Activated T-helper 1 cell treated with anti-CD3 and anti-CD28 coated beads, Interleukin-12 subunit alpha, Interleukin-12 subunit beta, Interleukin-2, Interleukin-4 antibody, amounts not matched to agents 30 ng/mL and 10 ng/mL and 1 ng/mL, durations not matched to agents 14 hours and 24 hours and 36 hours (primary cell): ENCODE data around the gene HACD4. TPM values are rescaled to one million over a fixed set of nuclear protein-coding genes. Genes with fewer than 3 reads are reported as not detected.

Experiments
- DNase-seq: peaks from one replicate; pipeline ENCODE4 v3.0.0; 2021; ENCODE audit warnings: low spot score
- H3K27ac Mint-ChIP-seq: one replicate; pipeline ENCODE4 v1.8.0; 2021; ENCODE audit warnings: mild to moderate bottlenecking, mixed read lengths
- H3K27me3 Mint-ChIP-seq: one replicate; pipeline ENCODE4 v1.8.0; 2022; ENCODE audit warnings: mild to moderate bottlenecking, moderate library complexity, mixed read lengths; ENCODE audit not compliant: insufficient read depth
- H3K36me3 Mint-ChIP-seq: one replicate; pipeline ENCODE4 v1.8.0; 2021; ENCODE audit warnings: low read depth, mixed read lengths
- H3K4me1 Mint-ChIP-seq: one replicate; pipeline ENCODE4 v1.8.0; 2021; ENCODE audit warnings: low read depth, mixed read lengths
- H3K4me3 Mint-ChIP-seq: one replicate; pipeline ENCODE4 v1.8.0; 2021; ENCODE audit warnings: mild to moderate bottlenecking, moderate library complexity, mixed read lengths
- H3K9me3 Mint-ChIP-seq: one replicate; pipeline ENCODE4 v1.8.0; 2021; ENCODE audit warnings: mixed read lengths
- intact Hi-C: fragments of 100-400 bp; cut with micrococcal nuclease; formaldehyde crosslinking; loops from one replicate; pipeline ENCODE4 v1.15.1; 2024
- total RNA-seq: library from RNA; stranded (reverse); gene quantifications from 2 replicates; pipeline ENCODE4 v1.2.3, GENCODE V29; 2022

Gene HACD4
- total RNA-seq, 1 donor from 2014 or later = 3.0 TPM

DNA sequence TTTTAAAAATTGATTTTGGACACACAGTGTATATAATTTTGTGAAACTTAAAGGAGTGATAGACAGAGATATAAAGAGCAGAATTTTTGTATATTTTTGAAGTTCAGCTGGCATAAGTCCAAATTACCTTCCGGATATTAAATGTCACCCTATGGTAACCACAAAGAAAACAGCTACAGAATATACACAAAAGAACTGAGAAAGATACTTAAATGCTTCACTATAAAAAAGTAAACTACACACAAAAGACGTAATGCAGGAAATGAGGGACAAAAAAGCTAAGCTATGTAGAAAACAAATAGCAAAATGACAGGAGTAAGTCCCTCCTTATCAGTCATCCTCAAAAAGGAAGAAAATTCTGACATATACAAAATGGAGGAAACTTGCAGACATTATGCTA lies 29.4 kb downstream of the HACD4 start:
- peaks cover 14% of the 10 kb centered on the region for H3K9me3 Mint-ChIP-seq
- H3K27me3 Mint-ChIP-seq = no peaks in the 10 kb centered on the region
- H3K36me3 Mint-ChIP-seq = peaks cover 48% of the 10 kb centered on the region
- H3K4me3 Mint-ChIP-seq = no peak overlapping the region
- DNase-seq = no peak
- H3K4me1 Mint-ChIP-seq = peaks cover 24% of the 10 kb centered on the region
- no peak overlapping the region for H3K27ac Mint-ChIP-seq
- intact Hi-C loops = no loop called here

DNA sequence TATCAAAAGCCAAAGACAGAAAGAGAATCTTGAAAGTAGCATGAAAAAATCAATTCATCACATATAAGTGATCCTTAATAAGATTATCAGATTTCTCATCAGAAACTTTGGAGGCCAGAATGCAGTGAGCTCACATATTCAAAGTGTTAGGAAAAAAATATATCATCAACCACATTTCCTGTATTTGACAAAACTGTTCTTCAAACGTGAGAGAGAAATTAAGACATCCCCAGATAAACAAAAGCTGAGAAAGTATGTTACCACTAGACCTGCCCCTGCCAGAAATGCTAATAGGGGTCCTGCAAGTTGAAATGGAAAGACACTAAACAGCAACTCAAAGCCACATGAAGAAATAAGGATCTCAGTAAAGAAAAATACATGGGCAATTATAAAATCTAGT lies 29.9 kb downstream of the HACD4 start:
- intact Hi-C loops = loop anchor here (1.0 kb wide), 1 partner anchor 30 kb away; the partner anchor contains the start of gene HACD4
- Mint-ChIP-seq H3K36me3 (peaks cover 45% of the 10 kb centered on the region), H3K9me3 (peaks cover 14% of the 10 kb centered on the region), H3K27me3 (no peaks in the 10 kb centered on the region), H3K27ac (no peak overlapping the region), H3K4me1 (peaks cover 28% of the 10 kb centered on the region), H3K4me3 (no peak overlapping the region)
- DNase-seq = no peak

DNA sequence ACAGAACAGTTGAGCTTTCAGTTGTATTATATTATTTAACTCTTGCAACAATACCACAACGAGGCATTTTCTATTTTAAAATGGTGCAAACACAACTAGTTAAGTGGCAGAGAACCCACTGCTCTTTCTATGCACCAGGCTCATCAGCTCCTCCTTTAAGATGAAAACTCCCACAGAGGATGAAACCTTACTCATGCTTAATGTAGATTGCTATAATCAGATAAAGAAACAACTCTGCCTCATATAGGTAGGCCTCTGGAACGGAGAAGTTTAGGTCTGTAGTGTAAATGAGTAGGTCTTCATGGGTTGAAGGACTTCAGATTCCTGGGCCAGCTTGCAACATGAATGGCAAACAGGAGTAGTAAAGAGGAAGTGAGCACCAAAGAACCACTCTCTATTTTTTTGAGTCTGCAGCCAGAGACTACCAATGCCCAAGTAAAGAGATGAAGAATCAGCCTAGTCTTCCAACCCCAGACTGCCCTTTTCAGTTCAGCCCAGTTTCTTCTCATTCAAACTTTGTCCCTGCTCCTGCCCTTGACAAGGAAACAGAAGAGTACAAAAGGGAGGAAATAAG lies 33.9 kb downstream of the HACD4 start:
- intact Hi-C loops = no loop called here
- no peak overlapping the region for H3K4me3 Mint-ChIP-seq
- H3K9me3 Mint-ChIP-seq = peaks cover 14% of the 10 kb centered on the region
- H3K36me3 Mint-ChIP-seq = peaks cover 48% of the 10 kb centered on the region
- no peaks in the 10 kb centered on the region for H3K27me3 Mint-ChIP-seq
- no peak overlapping the region for H3K27ac Mint-ChIP-seq
- no peak for DNase-seq
- H3K4me1 Mint-ChIP-seq = peaks cover 35% of the 10 kb centered on the region

- Mint-ChIP-seq H3K36me3 (peaks cover 47% of the 10 kb centered on the region), H3K4me3 (no peak overlapping the region), H3K9me3 (peaks cover 9% of the 10 kb centered on the region), H3K4me1 (peaks cover 29% of the 10 kb centered on the region), H3K27me3 (no peaks in the 10 kb centered on the region), H3K27ac (no peak overlapping the region)
- no peak for DNase-seq
- intact Hi-C loops = no loop called here
Observed at GRCh38 chr9:20996809-20997208, 34.6 kb downstream of the HACD4 start.

GRCh38 chr9:20995616-20996015 lies 35.8 kb downstream of the HACD4 start:
- peaks cover 20% of the 10 kb centered on the region for H3K4me1 Mint-ChIP-seq
- intact Hi-C loops = no loop called here
- peaks cover 48% of the 10 kb centered on the region for H3K36me3 Mint-ChIP-seq

GRCh38 chr9:20994486-20994885 lies 37.0 kb downstream of the HACD4 start:
- Mint-ChIP-seq H3K4me1 (peaks cover 20% of the 10 kb centered on the region), H3K36me3 (peaks cover 50% of the 10 kb centered on the region), H3K27ac (no peak overlapping the region), H3K4me3 (no peak overlapping the region), H3K9me3 (no peaks in the 10 kb centered on the region), H3K27me3 (no peaks in the 10 kb centered on the region)
- intact Hi-C loops = no loop called here
- no peak for DNase-seq

More at GRCh38 chr9:20995616-20996015, 35.8 kb downstream of the HACD4 start:
- Mint-ChIP-seq H3K27ac (no peak overlapping the region), H3K27me3 (no peaks in the 10 kb centered on the region), H3K9me3 (no peaks in the 10 kb centered on the region), H3K4me3 (no peak overlapping the region)
- DNase-seq = no peak

- DNase-seq = no peak
- intact Hi-C loops = no loop called here
- Mint-ChIP-seq H3K36me3 (peaks cover 51% of the 10 kb centered on the region), H3K27ac (no peak overlapping the region), H3K4me1 (no peaks in the 10 kb centered on the region), H3K9me3 (no peaks in the 10 kb centered on the region), H3K4me3 (no peak overlapping the region), H3K27me3 (no peaks in the 10 kb centered on the region)
Observed at GRCh38 chr9:20990867-20991266, 40.6 kb downstream of the HACD4 start.

- Mint-ChIP-seq H3K27me3 (no peaks in the 10 kb centered on the region), H3K9me3 (no peaks in the 10 kb centered on the region), H3K36me3 (peaks cover 42% of the 10 kb centered on the region), H3K4me1 (no peaks in the 10 kb centered on the region), H3K4me3 (no peak overlapping the region), H3K27ac (no peak overlapping the region)
- intact Hi-C loops = no loop called here
- no peak for DNase-seq
Observed at GRCh38 chr9:20989923-20990341, 41.5 kb downstream of the HACD4 start.

GRCh38 chr9:20988671-20989315 lies 42.6 kb downstream of the HACD4 start:
- Mint-ChIP-seq H3K4me3 (no peak overlapping the region), H3K4me1 (no peaks in the 10 kb centered on the region), H3K9me3 (no peaks in the 10 kb centered on the region), H3K27ac (no peak overlapping the region), H3K36me3 (peaks cover 37% of the 10 kb centered on the region), H3K27me3 (no peaks in the 10 kb centered on the region)
- no peak for DNase-seq
- intact Hi-C loops = no loop called here

GRCh38 chr9:20988061-20988460 lies 43.4 kb downstream of the HACD4 start:
- H3K4me1 Mint-ChIP-seq = no peaks in the 10 kb centered on the region
- no peak overlapping the region for H3K27ac Mint-ChIP-seq
- peaks cover 34% of the 10 kb centered on the region for H3K36me3 Mint-ChIP-seq
- H3K4me3 Mint-ChIP-seq = no peak overlapping the region
- H3K9me3 Mint-ChIP-seq = no peaks in the 10 kb centered on the region
- no peak for DNase-seq
- no peaks in the 10 kb centered on the region for H3K27me3 Mint-ChIP-seq
- intact Hi-C loops = no loop called here

DNA sequence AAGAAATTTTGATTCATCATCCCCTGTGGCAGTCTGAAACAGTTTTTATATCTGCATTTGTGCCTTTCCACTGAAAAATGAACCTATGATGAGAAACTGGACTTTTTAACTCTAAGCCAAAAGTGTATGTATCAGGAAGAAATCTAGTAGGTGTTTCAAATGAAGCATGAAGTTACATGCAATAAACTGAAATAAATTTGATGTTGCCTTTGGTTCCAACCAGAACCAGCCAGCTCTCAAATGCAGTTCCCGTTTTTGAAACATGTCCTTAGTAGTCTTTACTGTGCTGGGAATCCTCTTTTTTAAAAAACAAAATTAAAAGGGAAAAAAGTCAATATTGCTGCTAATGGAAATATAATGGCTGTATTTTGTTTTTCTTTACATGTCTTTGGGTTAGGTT lies 43.9 kb downstream of the HACD4 start:
- Mint-ChIP-seq H3K9me3 (no peaks in the 10 kb centered on the region), H3K4me3 (no peak overlapping the region), H3K36me3 (peaks cover 34% of the 10 kb centered on the region), H3K4me1 (no peaks in the 10 kb centered on the region), H3K27ac (no peak overlapping the region), H3K27me3 (no peaks in the 10 kb centered on the region)
- no peak for DNase-seq
- intact Hi-C loops = no loop called here

- H3K27ac Mint-ChIP-seq = no peak overlapping the region
- intact Hi-C loops = no loop called here
Observed at GRCh38 chr9:20985851-20986600, 45.4 kb downstream of the HACD4 start.

DNA sequence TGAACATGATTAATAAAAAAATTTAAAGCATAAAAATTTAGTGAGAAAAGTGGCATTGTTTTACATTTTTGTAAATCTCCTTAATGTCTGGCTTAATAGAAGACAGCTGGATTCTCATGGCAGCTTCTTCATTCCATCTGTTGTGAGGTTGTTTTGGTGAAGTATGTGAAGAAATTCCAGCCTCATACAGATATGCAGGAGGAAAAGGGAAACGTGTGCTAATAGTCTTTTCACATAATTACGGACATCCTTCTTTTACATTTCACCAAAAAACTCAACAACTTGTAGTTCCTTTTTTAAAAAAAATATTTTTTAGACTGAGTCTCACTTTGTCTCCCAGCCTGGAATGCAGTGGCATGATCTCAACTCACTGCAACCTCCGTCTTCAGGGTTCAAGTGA lies 46.9 kb downstream of the HACD4 start:
- no peak overlapping the region for H3K4me3 Mint-ChIP-seq
- no peaks in the 10 kb centered on the region for H3K9me3 Mint-ChIP-seq
- no peak for DNase-seq
- H3K4me1 Mint-ChIP-seq = no peaks in the 10 kb centered on the region
- intact Hi-C loops = no loop called here
- no peak overlapping the region for H3K27ac Mint-ChIP-seq
- H3K27me3 Mint-ChIP-seq = no peaks in the 10 kb centered on the region
- H3K36me3 Mint-ChIP-seq = peaks cover 21% of the 10 kb centered on the region

More at GRCh38 chr9:20985851-20986600, 45.4 kb downstream of the HACD4 start:
- DNase-seq = no peak
- Mint-ChIP-seq H3K27me3 (no peaks in the 10 kb centered on the region), H3K4me3 (no peak overlapping the region), H3K36me3 (peaks cover 30% of the 10 kb centered on the region), H3K4me1 (no peaks in the 10 kb centered on the region), H3K9me3 (no peaks in the 10 kb centered on the region)
